Neuronal stem cell (in vitro differentiated cells): ENCODE measurements around the gene FCAMR.
A peak's percentile ranks its signal among the peaks of the same experiment; 100 is the strongest.

Experiments used
- DNase-seq: peaks from one replicate; pipeline ENCODE4 v3.0.0-alpha.2; 2013; ENCODE audit warnings: low spot score
- H2AFZ ChIP-seq: one replicate; pipeline ENCODE4 v1.6.1; 2013; ENCODE audit warnings: mild to moderate bottlenecking, low read length, inconsistent platforms
- H2AK5ac ChIP-seq: 2 replicates; pipeline ENCODE4 v1.6.1; 2013; ENCODE audit warnings: low read depth, mild to moderate bottlenecking, inconsistent platforms, low read length, moderate library complexity, mixed read lengths
- H2BK120ac ChIP-seq: 2 replicates; pipeline ENCODE4 v1.6.1; 2013; ENCODE audit warnings: low read depth, mild to moderate bottlenecking, inconsistent platforms, low read length, moderate library complexity, mixed read lengths
- H2BK12ac ChIP-seq: one replicate; pipeline ENCODE4 v1.6.1; 2013; ENCODE audit warnings: low read length, inconsistent platforms
- H2BK15ac ChIP-seq: 2 replicates; pipeline ENCODE4 v1.6.1; 2013; ENCODE audit warnings: mild to moderate bottlenecking, low read length, inconsistent platforms, mixed read lengths
- H2BK5ac ChIP-seq: one replicate; pipeline ENCODE4 v1.6.1; 2013; ENCODE audit warnings: inconsistent platforms, mild to moderate bottlenecking, low read length, moderate library complexity
- H3K14ac ChIP-seq: one replicate; pipeline ENCODE4 v1.6.1; 2013; ENCODE audit warnings: low read length, inconsistent platforms
- H3K18ac ChIP-seq: 2 replicates; pipeline ENCODE4 v1.6.1; 2013; ENCODE audit warnings: low read length, inconsistent platforms
- H3K23ac ChIP-seq: 2 replicates; pipeline ENCODE4 v1.6.1; 2013; ENCODE audit warnings: low read depth, mild to moderate bottlenecking, mixed read lengths, low read length, inconsistent platforms; ENCODE audit not compliant: poor library complexity
- H3K27ac ChIP-seq: replicated peaks from 3 replicates; pipeline ENCODE4 v1.5.1; 2013; ENCODE audit warnings: low read length, inconsistent platforms
- H3K27me3 ChIP-seq, 3 experiments: 2 replicates each; pipeline ENCODE4 v1.6.1; 2013; ENCODE audit warnings: low read length in 3 of 3, mild to moderate bottlenecking in 2 of 3, inconsistent platforms in 1 of 3, low read depth in 1 of 3, mixed read lengths in 1 of 3, moderate library complexity in 1 of 3; ENCODE audit not compliant: control insufficient read depth in 3 of 3, insufficient read depth in 3 of 3
- H3K36me3 ChIP-seq, 2 donors: replicated peaks in 1 of 2; 2 replicates each; pipeline ENCODE4 v1.6.1; 2013; ENCODE audit warnings: low read length in 2 of 2; ENCODE audit not compliant: control insufficient read depth in 2 of 2, insufficient read depth in 2 of 2
- H3K4ac ChIP-seq: 2 replicates; pipeline ENCODE4 v1.6.1; 2013; ENCODE audit warnings: inconsistent platforms, mild to moderate bottlenecking, low read length, moderate library complexity
- H3K4me1 ChIP-seq, 2 donors: 1 replicate in 1 of 2; 2 replicates in 1 of 2; pipeline ENCODE4 v1.6.1; 2013; ENCODE audit warnings: low read length in 2 of 2, low read depth in 1 of 2; ENCODE audit not compliant: control insufficient read depth in 2 of 2, insufficient read depth in 1 of 2
- H3K4me2 ChIP-seq: one replicate; pipeline ENCODE4 v1.6.1; 2013; ENCODE audit warnings: mild to moderate bottlenecking, low read length, inconsistent platforms; ENCODE audit not compliant: insufficient read depth, poor library complexity, severe bottlenecking
- H3K4me3 ChIP-seq, 2 donors: 2 replicates each; pipeline ENCODE4 v1.5.1; 2013; ENCODE audit warnings: low read length in 2 of 2, mild to moderate bottlenecking in 2 of 2, inconsistent platforms in 1 of 2, moderate library complexity in 1 of 2
- H3K79me1 ChIP-seq: one replicate; pipeline ENCODE4 v1.6.1; 2013; ENCODE audit warnings: low read depth, mild to moderate bottlenecking, inconsistent platforms, low read length, moderate library complexity
- H3K9ac ChIP-seq: one replicate; pipeline ENCODE4 v1.6.1; 2013; ENCODE audit warnings: mild to moderate bottlenecking, low read depth, low read length, inconsistent platforms; ENCODE audit not compliant: poor library complexity
- H3K9me3 ChIP-seq, 2 donors: replicated peaks in 1 of 2; 2 replicates each; pipeline versions ENCODE3 to v1.6.1; 2013; ENCODE audit warnings: low read length in 2 of 2, mild to moderate bottlenecking in 2 of 2, inconsistent platforms in 1 of 2, low read depth in 1 of 2, mixed read lengths in 1 of 2, moderate library complexity in 1 of 2; ENCODE audit not compliant: control insufficient read depth in 2 of 2, insufficient read depth in 1 of 2
- H4K8ac ChIP-seq: one replicate; pipeline ENCODE4 v1.6.1; 2013; ENCODE audit warnings: low read depth, mild to moderate bottlenecking, inconsistent platforms, low read length, moderate library complexity
- H4K91ac ChIP-seq: one replicate; pipeline ENCODE4 v1.6.1; 2013; ENCODE audit warnings: low read length, low read depth, mild to moderate bottlenecking, inconsistent platforms; ENCODE audit not compliant: poor library complexity
- WGBS, 2 donors: extraction: QIAGEN DNeasy Blood & Tissue Kit; methylation state at CpG; one replicate each; pipeline ENCODE4 v1.1.7; 2013; ENCODE audit warnings: missing lambda C conversion rate in 2 of 2, mixed read lengths in 1 of 2; ENCODE audit not compliant: insufficient read length in 2 of 2, insufficient replicate concordance in 1 of 2; ENCODE audit errors: extremely low coverage in 2 of 2; 5-methylcytosine and 5-hydroxymethylcytosine counted together

FCAMR gene

GRCh38 chr1:207017615-207018559, 47.6 kb upstream of the FCAMR start:
- no peak overlapping the region for H2AFZ ChIP-seq
- peak overlapping the region; percentile 27 for H2BK5ac ChIP-seq
- no peaks in the 10 kb centered on the region for H3K4me1 ChIP-seq
- no peaks in the 10 kb centered on the region for H3K36me3 ChIP-seq
- WGBS, 2 donors = no CpG with 5 or more reads among the region's 7 CpGs
- H3K23ac ChIP-seq = no peak overlapping the region
- H4K8ac ChIP-seq = no peak overlapping the region
- no peak overlapping the region for H3K4me2 ChIP-seq
- no peak overlapping the region for H3K4me3 ChIP-seq
- peaks cover 0 to 37% (median 0%) of the 10 kb centered on the region in 3 experiments for H3K27me3 ChIP-seq
- no peak overlapping the region for H2AK5ac ChIP-seq
- no peaks in the 10 kb centered on the region for H3K9me3 ChIP-seq
- no peak overlapping the region for H4K91ac ChIP-seq
- H3K27ac ChIP-seq = no peak overlapping the region
- no peak overlapping the region for H3K18ac ChIP-seq
- DNase-seq = no peak
- no peak overlapping the region for H3K9ac ChIP-seq
- no peak overlapping the region for H2BK15ac ChIP-seq
- H2BK12ac ChIP-seq = no peak overlapping the region
- no peak overlapping the region for H3K14ac ChIP-seq
- no peaks in the 10 kb centered on the region for H3K79me1 ChIP-seq
- no peak overlapping the region for H2BK120ac ChIP-seq
- no peak overlapping the region for H3K4ac ChIP-seq

GRCh38 chr1:207015791-207016190, 45.5 kb upstream of the FCAMR start:
- H3K14ac ChIP-seq = no peak overlapping the region
- no CpG with 5 or more reads among the region's 3 CpGs for WGBS, 2 donors

GRCh38 chr1:207014728-207015127, 44.5 kb upstream of the FCAMR start:
- Histone ChIP-seq H3K4me1 (no peaks in the 10 kb centered on the region), H3K27me3 (peaks cover 0 to 39% (median 0%) of the 10 kb centered on the region in 3 experiments), H3K18ac (no peak overlapping the region), H3K36me3 (no peaks in the 10 kb centered on the region), H3K79me1 (no peaks in the 10 kb centered on the region), H3K23ac (no peak overlapping the region), H3K14ac (no peak overlapping the region), H3K4me2 (no peak overlapping the region), H3K4ac (no peak overlapping the region), H2BK12ac (no peak overlapping the region), H2BK120ac (no peak overlapping the region), H2AK5ac (no peak overlapping the region), H2AFZ (no peak overlapping the region), H3K9me3 (no peaks in the 10 kb centered on the region), H4K91ac (no peak overlapping the region), H4K8ac (no peak overlapping the region), H3K9ac (no peak overlapping the region), H2BK15ac (no peak overlapping the region), H3K4me3 (no peak overlapping the region), H3K27ac (no peak overlapping the region), H2BK5ac (no peak overlapping the region)
- DNase-seq = no peak
- WGBS, 2 donors = no CpG with 5 or more reads among the region's 3 CpGs

More at GRCh38 chr1:207015791-207016190, 45.5 kb upstream of the FCAMR start:
- Histone ChIP-seq H4K8ac (no peak overlapping the region), H2AK5ac (no peak overlapping the region), H3K4ac (no peak overlapping the region), H3K18ac (no peak overlapping the region), H4K91ac (no peak overlapping the region), H2BK12ac (no peak overlapping the region), H3K9me3 (no peaks in the 10 kb centered on the region), H3K4me1 (no peaks in the 10 kb centered on the region), H3K4me3 (no peak overlapping the region), H3K9ac (no peak overlapping the region), H2AFZ (no peak overlapping the region), H2BK15ac (no peak overlapping the region), H3K36me3 (no peaks in the 10 kb centered on the region), H3K27me3 (peaks cover 0 to 34% (median 0%) of the 10 kb centered on the region in 3 experiments), H3K27ac (no peak overlapping the region), H2BK120ac (no peak overlapping the region), H3K4me2 (no peak overlapping the region), H3K23ac (no peak overlapping the region), H3K79me1 (no peaks in the 10 kb centered on the region), H2BK5ac (no peak overlapping the region)
- DNase-seq = no peak

- Histone ChIP-seq H4K91ac (no peak overlapping the region), H2AFZ (no peak overlapping the region), H3K23ac (no peak overlapping the region), H2BK15ac (no peak overlapping the region), H2BK120ac (no peak overlapping the region), H3K14ac (no peak overlapping the region), H2AK5ac (no peak overlapping the region), H3K27ac (no peak overlapping the region), H3K4me2 (no peak overlapping the region), H2BK5ac (no peak overlapping the region), H3K27me3 (peaks cover 0 to 41% (median 0%) of the 10 kb centered on the region in 3 experiments), H4K8ac (no peak overlapping the region), H3K36me3 (no peaks in the 10 kb centered on the region), H3K4me1 (no peaks in the 10 kb centered on the region), H3K4ac (no peak overlapping the region), H3K9me3 (no peaks in the 10 kb centered on the region), H2BK12ac (no peak overlapping the region), H3K18ac (no peak overlapping the region), H3K9ac (no peak overlapping the region), H3K79me1 (no peaks in the 10 kb centered on the region), H3K4me3 (no peak overlapping the region)
- no CpG with 5 or more reads among the region's 6 CpGs for WGBS, 2 donors
- no peak for DNase-seq
These were observed 43.2 kb upstream of the FCAMR start for GRCh38 chr1:207013321-207014085.
